Muscle of leg (tissue), 11 donors: Measurements from ENCODE around the gene POLR2C. TPM values are rescaled to one million over a fixed set of nuclear protein-coding genes. Genes with fewer than 3 reads are reported as not detected.

ENCODE experiments used
- DNase-seq: peaks from one replicate; pipeline ENCODE4 v3.0.0; 2013
- H3K27ac ChIP-seq: one replicate; pipeline ENCODE4 v1.5.1; 2013; ENCODE audit warnings: mild to moderate bottlenecking, low read length, control low read depth
- H3K27me3 ChIP-seq: one replicate; pipeline ENCODE4 v1.6.1; 2013; ENCODE audit warnings: low read length; ENCODE audit not compliant: control insufficient read depth, insufficient read depth
- H3K36me3 ChIP-seq: one replicate; pipeline ENCODE4 v1.6.1; 2013; ENCODE audit warnings: low read length; ENCODE audit not compliant: control insufficient read depth, insufficient read depth
- H3K4me1 ChIP-seq: one replicate; pipeline ENCODE4 v1.6.1; 2013; ENCODE audit warnings: low read length; ENCODE audit not compliant: control insufficient read depth, insufficient read depth
- H3K4me3 ChIP-seq: one replicate; pipeline ENCODE4 v1.5.1; 2013; ENCODE audit warnings: low read length, control low read depth
- H3K9me3 ChIP-seq: replicated peaks from 2 replicates; pipeline ENCODE4 v1.6.1; 2013; ENCODE audit warnings: low read depth, low read length; ENCODE audit not compliant: control insufficient read depth
- WGBS: methylation state at CpG from one replicate; pipeline ENCODE4 v1.1.5; 2013; ENCODE audit warnings: missing lambda C conversion rate; ENCODE audit not compliant: insufficient coverage; 5-methylcytosine and 5-hydroxymethylcytosine counted together
- polyA plus RNA-seq, 8 donors: library from polyadenylated mRNA; unstranded; fragments of 120-200 nt; gene quantifications; one replicate each; pipeline versions ENCODE4 v1.2.1 to v1.2.3, GENCODE V29; 2013; ENCODE audit warnings: inconsistent platforms in 1 of 8, low replicate concordance in 1 of 8; ENCODE audit not compliant: insufficient read length in 8 of 8, insufficient read depth in 1 of 8
- total RNA-seq: library from RNA; stranded (reverse); fragments of 120-200 nt; gene quantifications from one replicate; pipeline ENCODE4 v1.2.4, GENCODE V29; 2013

POLR2C gene
- total and polyA plus RNA-seq, 9 donors = 44.3 to 56.7 (median 49.4) TPM

DNA sequence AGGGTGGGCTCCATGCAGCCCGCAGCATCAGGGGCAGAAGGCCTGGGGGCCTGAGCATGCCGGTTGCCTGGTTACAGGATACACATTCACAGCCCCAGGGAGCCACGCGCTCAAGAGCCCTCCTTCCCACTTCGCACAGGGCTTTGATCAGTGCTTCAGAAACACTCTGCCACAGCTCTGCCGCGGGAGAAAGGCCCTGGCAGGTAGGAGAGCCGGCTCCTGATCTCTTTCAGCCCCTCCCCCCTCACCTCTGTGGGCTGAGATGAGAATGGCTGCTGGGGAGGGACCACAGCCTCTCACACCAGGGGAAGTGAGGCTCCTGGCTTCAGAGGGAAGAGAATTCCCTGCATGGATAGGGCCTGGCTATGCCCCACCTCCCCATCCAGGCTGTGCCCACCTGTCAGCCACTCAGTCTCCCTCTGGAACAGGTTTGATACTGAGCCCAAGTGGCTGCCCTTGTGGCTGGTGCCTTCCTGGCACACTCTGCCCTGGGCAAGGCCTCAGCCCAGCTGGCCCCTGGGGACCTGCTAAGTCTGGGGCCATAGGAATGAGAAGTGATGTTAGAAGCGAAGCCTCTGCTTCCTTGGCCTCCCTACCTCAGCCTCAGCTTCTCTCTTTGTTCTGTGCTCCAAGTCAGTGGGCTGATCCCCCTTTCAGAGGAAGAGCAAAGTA is 15.2 kb downstream of the POLR2C start:
- no peak for DNase-seq
- H3K4me3 ChIP-seq = no peak overlapping the region
- H3K9me3 ChIP-seq = no peaks in the 10 kb centered on the region
- 37% methylated on average over 4 of the region's 9 CpGs for WGBS
- H3K27ac ChIP-seq = no peak overlapping the region
- peaks cover 41% of the 10 kb centered on the region for H3K4me1 ChIP-seq
- H3K27me3 ChIP-seq = peaks cover 5% of the 10 kb centered on the region
- H3K36me3 ChIP-seq = peaks cover 13% of the 10 kb centered on the region

DNA sequence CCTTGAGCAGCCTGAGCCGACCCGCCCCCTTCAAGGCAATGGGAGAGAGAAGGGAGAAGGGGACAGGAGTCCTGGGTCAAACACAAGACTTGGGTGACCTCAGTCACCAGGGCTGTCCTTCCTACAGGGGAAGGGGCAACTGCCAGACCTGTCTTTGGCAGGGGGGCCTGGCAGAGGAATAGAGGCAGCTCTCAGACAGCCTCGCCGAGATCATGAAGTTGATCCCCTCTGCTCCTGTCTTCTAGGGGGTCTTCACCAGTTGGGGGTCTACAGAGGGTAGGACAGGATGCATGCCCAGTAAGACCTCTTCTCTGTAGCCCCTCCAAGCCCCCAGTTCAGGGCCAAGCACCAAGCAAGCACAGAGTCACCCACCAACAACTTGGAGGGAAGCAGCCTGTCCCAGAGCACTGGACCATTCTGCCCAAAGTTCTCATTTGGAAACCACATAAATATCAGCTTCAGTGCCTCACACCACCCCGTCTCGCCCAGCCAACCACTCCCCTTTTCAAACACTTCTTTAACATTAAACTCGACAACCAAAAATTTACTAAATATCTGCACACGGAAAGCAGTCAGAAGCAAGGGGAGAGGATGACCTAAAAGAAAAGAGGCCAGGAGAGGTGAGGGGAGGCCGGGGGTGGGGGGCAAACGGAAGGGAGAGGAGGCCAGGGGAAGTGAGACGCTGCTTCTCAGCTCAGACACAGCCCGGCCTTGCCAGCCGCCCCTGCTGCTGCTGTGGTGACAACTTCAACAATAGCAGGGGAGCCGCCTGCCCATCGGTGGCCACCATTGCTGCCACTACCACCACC is 16.1 kb downstream of the POLR2C start:
- Histone ChIP-seq H3K4me3 (peak overlapping the region; percentile 50), H3K4me1 (peaks cover 41% of the 10 kb centered on the region), H3K27me3 (peaks cover 5% of the 10 kb centered on the region), H3K36me3 (peaks cover 5% of the 10 kb centered on the region), H3K9me3 (no peaks in the 10 kb centered on the region), H3K27ac (no peak overlapping the region)
- DNase-seq = peak; percentile 50
- WGBS = 24% methylated on average over 6 of the region's 15 CpGs

DNA sequence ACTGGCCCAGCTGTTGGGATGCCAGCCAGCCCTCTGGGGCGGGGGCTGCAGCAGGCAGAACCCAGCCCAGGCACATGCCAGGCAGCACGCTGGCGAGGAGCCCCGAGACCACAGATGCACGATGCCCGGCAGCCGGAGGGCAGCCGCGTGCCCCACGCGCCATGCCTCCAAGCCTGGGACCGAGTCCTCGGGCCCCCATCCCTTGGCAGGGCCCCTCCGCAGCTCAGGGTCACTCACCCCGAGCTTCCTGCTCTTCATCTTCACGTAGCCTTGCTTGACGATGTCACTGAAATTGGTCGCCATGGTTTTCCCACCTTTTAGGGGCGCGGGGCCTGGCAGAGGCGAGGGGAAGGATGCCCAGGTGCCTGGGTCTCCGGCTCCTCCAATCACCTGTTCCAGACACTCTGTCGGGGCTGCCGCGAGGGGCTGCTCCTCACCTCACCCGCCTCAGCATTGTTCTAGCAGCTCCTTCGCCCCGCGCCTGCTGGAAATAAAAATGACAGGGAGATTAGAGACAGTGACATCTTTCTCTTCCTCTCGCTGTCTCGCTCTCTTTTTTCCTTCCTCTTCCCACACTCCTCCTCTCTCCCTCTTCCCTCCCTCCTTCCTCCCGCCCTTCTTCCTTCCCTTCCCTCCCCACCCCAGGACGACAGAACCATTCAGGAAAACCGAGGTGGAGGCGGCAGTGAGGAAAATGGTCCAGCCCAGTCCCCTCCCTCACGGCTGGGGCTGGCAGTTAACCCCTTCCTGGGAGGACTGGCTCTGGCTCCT is 16.9 kb downstream of the POLR2C start:
- WGBS = 2% methylated on average over 29 of the region's 36 CpGs
- peak overlapping the region; percentile 50 for H3K4me3 ChIP-seq
- peaks cover 5% of the 10 kb centered on the region for H3K27me3 ChIP-seq
- no peaks in the 10 kb centered on the region for H3K9me3 ChIP-seq
- peak; percentile 89 for DNase-seq
- H3K27ac ChIP-seq = peak overlapping the region; percentile 7
- peaks cover 41% of the 10 kb centered on the region for H3K4me1 ChIP-seq
- peaks cover 4% of the 10 kb centered on the region for H3K36me3 ChIP-seq

GRCh38 chr16:57479976-57480753 is 17.7 kb downstream of the POLR2C start:
- Histone ChIP-seq H3K4me1 (peaks cover 44% of the 10 kb centered on the region), H3K36me3 (no peaks in the 10 kb centered on the region), H3K9me3 (no peaks in the 10 kb centered on the region), H3K4me3 (peak overlapping the region; percentile 50), H3K27me3 (peaks cover 5% of the 10 kb centered on the region), H3K27ac (no peak overlapping the region)
- WGBS = 10% methylated on average over 7 of the region's 15 CpGs
- DNase-seq = no peak

DNA sequence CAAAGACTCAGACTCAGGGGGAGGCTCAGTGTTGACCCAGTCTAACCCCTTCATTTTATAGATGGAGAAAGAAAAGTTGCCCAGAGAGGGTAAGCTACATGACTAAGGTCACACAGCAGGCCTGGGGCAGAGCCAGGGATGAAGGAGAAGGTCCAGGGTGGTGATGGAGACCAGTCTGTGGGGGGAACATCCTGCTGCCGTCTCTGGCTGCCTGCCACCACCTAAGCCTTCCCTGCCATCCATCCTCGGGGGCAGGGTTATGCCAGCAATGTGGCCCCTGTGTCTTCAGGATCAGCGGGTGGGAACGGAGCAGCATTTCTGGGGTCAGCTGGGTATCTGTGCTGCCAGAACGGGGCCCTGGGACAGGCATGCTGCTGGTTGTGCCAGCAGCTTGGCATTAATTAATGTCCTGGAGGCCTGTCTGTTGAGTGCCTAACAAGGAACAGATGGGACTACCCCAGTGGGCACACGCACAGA is 18.3 kb downstream of the POLR2C start:
- Histone ChIP-seq H3K4me3 (no peak overlapping the region), H3K4me1 (peaks cover 49% of the 10 kb centered on the region)
- no peak for DNase-seq

DNA sequence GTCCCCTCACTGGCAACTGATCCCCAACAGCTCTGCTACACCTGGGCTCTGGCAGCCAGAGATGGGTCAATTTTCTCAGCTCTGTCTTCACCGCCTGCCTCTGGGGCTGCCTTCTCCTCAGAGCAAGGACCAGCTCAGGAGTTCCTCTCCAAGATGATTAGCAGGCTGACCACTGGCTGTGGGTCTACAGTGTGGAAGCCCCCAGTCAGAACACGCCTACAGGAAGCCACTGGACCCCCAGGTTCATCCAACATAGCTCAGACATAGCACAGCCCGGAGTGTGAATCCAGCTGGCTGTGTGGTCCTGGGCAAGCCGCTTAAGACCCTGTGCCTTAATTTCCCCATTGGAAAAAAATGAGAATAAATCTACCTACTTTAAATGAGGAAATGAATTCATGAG is 18.9 kb downstream of the POLR2C start:
- peaks cover 47% of the 10 kb centered on the region for H3K4me1 ChIP-seq
- no peaks in the 10 kb centered on the region for H3K36me3 ChIP-seq
- H3K9me3 ChIP-seq = no peaks in the 10 kb centered on the region
- no CpG with 5 or more reads among the region's 4 CpGs for WGBS
- DNase-seq = no peak
- peaks cover 12% of the 10 kb centered on the region for H3K27me3 ChIP-seq
- H3K27ac ChIP-seq = no peak overlapping the region
- H3K4me3 ChIP-seq = no peak overlapping the region

More for the DNA sequence above, 18.3 kb downstream of the POLR2C start:
- Histone ChIP-seq H3K9me3 (no peaks in the 10 kb centered on the region), H3K36me3 (no peaks in the 10 kb centered on the region), H3K27me3 (peaks cover 10% of the 10 kb centered on the region), H3K27ac (no peak overlapping the region)
- WGBS = 60% methylated on average over 6 of the region's 6 CpGs

DNA sequence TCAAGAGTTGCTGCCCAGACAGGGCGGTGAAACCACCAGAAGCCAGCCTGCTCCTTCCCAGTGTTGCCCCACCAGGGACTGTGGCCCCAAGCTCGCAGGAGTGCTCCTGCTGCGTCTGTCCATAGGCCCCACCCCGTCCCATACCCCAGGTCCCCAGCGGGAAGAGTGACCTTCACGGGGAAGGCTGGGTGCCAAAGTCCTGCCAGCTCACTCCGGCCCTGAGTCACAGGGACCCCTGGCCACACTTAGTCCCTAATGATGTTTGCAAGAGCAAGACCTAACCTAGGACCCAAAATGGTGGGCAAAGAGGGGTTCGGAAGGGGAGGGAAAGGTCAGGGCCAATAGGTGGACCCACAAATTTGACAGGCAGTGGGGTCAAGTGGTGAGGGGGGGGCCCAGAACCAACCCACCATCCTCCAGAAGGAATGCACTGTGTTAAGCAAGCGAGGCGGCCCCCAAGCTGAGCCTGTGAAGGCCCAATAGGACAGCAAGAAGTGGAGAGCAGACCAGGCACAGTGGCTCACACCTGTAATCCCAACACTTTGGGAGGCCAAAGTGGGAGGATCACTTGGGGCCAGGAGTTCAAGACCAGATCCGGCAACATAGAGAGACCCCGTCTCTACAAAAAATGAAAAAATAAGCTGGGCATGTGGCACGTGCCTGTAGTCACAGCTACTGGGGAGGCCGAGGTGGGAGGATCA is 20.5 kb downstream of the POLR2C start:
- 94% methylated on average over 6 of the region's 14 CpGs for WGBS
- Histone ChIP-seq H3K9me3 (no peaks in the 10 kb centered on the region), H3K4me1 (peaks cover 47% of the 10 kb centered on the region), H3K4me3 (no peak overlapping the region), H3K27ac (no peak overlapping the region), H3K27me3 (peaks cover 12% of the 10 kb centered on the region), H3K36me3 (no peaks in the 10 kb centered on the region)
- no peak for DNase-seq

DNA sequence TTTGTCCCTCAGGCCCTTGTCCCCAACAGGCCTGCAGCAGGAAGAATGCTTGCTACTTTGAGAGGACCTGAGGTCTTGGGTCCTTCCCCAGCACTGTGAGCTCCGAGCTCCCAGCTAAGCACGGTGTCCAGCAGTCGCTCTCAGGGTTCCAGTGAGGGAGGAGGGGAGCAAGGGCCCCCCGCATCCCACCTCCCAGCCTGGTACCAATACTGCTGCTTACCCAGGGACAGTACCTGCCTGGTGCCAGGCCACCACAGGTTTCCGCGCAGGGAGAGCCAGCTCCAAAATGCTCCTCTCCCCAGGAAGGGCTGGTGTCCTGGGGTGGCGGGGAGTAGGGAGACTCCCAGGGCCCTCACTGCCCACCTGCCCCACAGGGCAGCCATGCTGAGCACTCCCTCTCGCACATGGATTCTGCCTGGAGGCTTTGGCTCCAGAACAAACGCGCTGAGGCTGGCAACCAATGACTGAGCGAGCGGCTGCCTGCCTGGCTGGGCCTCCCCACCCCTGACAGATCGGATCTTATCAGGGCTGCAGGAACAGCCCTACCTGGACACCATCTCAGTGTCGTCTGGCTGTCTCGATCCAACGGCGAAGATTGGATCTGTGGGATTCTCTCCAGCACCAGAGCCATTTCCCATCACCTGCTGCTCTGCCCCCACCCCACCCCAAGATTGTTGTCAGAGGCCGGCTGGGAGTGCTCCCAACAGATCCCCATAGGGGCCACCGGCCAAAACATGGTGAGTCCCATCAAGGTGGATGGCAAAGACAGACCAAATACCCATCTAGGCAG is 21.4 kb downstream of the POLR2C start:
- no peak for DNase-seq
- Histone ChIP-seq H3K4me3 (no peak overlapping the region), H3K9me3 (no peaks in the 10 kb centered on the region), H3K4me1 (peaks cover 39% of the 10 kb centered on the region), H3K36me3 (no peaks in the 10 kb centered on the region), H3K27me3 (peaks cover 12% of the 10 kb centered on the region), H3K27ac (no peak overlapping the region)
- 41% methylated on average over 11 of the region's 19 CpGs for WGBS
